Activated CD4-positive, alpha-beta T cell treated with anti-CD3 and anti-CD28 coated beads for 1 hour (primary cell): ENCODE measurements around the gene RNASE7.
A peak's percentile ranks its signal among the peaks of the same experiment; 100 is the strongest.

Experiments used
- DNase-seq: peaks from one replicate; pipeline ENCODE4 v3.0.0-alpha.2; 2020

The RNASE7 gene

DNA sequence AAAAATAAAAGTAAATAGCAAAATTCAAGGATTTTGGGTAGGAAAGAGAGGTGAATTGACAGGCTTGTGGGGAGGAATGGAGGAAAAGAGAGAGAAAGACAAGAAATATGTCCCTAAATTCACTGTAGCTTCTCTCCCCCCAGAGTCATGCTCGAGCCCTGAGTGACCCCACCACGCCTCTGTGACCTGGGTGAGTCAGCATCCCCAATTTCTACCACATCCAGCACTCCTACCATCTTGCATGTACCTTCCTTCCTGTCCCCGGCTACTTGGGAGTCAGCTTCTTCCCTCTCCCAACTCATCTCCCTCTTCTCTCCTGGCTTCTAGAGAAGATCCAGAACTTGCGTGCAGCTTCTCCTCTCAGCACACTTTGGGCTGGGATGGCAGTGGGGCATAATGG, 46.5 kb downstream of the RNASE7 start:
- no peak for DNase-seq

DNA sequence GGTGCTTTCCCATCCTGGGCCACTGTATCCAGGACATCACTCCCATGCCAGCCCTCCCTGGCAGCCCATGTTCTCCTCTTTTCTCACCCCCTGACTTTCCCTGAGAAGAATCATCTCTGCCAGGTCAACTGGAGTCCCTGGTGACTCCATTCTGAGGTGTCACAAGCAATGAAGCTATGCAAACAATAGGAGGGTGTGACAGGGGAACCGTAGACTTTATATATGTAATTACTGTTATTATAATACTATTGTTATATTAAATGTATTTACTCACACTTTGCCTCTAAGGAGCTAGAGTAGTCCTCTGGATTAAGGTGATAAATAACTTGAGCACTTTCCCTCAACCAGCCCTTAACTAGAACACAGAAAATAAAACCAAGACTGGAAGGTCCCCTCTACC, 47.1 kb downstream of the RNASE7 start:
- DNase-seq, result no peak

DNA sequence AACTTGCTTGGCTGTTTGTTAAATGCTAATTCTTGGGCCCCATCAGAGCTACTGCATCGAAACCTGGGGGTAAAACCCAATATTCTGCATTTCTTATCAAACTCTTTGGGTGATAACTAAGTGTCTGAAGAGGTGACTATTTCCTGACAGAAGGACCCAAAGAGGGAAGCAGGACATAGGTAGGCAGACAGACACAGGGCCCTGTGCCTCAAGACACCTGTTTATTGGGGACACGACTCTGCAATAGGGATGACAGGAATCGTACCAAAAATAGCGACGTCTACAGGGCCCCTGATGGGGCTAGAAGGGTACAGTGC, 47.7 kb downstream of the RNASE7 start:
- DNase-seq, result no peak

DNA sequence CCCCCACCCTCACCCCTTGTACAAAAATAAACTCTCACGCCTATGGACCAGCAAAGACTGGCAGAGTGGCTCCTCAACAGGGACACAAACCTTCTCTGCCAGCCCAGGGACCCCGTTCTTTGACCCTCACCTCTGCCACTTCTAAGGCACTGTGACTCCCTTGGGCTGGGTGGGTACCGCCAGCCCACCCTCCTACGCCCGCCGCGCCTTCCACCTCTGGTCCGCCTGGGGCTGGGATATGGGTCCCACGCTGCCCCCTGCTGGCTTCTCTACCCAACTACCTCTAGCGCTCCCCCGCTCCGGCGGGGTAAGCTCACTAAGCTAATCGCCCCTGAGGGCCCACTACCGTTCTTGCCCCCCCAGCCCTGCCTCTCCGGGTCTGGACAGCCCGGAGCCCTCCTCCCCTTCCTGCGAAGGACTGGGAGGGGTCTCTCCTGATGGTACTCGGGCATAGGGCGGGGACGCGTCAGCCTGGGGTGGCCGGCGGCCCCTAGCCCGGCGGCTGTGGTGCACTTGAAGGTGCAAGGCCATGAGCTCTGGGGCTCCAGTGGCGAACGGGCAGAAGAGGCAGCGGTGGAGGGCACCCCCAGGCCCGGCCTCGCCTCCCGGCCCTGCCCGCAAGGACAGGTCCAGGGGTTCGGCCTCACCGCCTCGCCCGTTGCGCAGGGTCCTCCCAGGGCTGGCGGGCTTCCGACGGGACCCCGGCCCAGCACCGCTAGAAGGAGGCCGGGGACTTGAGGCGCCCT, 48.2 kb downstream of the RNASE7 start:
- no peak for DNase-seq

DNA sequence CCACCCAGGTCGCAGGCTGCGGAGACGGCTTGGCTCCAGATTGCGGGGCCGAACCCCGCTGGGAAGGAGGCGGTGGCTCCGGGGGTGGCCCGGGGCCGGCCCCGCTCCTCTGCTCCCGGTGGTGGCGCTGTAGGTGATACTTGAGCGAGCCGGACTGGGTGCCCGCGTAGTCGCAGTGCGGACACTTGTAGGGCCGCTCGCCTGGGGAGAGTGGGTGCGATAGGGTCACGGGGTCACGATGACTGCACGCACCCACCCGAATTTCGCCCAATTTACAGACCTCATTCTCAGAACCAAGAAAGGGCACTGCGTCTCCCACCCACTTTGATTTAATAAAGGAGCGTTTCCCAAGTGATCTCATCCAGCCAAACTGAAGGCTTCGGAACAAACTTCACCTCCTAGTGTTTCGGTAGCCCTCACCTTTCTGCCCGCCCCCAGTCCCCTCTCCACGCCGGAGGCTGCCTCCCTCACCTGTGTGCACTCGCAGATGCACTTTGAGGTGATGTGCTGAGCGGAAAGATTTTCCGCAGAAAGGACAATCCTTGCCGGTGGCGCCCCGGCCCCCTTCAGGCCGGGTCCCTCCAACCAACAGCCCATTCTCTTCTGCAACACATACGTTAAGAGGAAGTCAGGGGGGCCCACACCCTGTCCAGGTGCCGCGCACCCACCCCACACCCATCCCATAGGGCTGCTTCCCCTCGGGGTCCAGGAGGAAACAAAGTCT, 48.9 kb downstream of the RNASE7 start:
- DNase-seq, result no peak

DNA sequence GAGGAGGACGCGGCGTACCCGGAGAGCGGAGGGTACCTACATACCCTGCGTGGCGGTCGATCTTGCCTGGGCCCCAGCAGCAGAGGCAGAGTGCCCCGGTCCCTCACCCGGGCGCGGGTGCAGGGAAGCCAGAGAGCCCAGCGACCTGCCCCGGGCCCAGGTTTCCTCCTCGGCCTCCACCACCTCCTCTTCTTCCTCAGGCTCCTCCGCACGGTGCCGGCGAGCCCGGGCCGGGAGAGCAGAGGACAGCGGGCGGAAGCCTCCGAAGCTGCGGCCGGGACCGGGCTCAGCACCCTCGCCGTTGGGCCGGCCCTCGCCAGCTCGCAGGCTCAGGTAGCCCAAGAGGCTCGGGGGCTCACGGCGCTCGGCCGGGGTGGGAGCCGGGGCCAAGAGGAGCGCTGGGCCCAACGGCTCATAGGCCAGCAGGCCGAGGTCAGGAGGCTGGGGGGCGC, 49.7 kb downstream of the RNASE7 start:
- no peak for DNase-seq

DNA sequence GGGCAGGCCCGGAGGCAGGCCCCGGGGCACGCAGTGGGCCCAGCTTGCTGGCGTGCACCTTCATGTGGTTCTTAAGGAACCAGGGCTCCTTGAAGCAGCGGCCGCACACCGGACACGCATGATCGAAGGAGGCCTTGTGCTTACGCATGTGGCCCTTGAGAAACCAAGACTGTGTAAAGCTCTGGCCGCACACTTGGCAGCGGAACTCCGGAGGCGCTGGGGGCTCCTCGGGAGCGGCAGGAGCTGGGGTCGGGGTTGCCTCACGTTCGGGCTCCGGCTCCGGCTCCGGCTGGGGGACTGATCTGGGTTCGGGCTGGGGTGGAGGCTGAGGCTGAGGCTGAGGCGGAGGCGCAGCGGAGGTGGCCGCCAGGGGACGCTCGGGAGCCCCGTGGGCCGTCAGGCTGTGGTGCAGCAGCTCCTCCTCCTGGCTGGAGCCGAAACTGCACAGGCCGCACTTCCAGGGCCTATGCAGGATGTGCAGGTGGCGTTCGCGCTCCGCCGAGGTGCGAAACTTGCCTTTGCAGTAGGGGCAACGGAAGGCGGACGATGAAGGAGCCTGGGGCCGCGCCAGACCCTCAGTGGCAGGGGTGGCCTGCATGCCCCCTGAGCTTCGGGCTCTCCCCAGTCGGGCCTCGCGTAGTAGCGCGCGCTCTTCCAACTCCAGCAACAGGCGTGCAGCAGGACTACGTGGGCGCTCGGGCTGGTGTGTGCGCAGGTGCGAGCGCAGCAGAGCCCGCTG, 50.3 kb downstream of the RNASE7 start:
- DNase-seq, result peak; percentile 87

DNA sequence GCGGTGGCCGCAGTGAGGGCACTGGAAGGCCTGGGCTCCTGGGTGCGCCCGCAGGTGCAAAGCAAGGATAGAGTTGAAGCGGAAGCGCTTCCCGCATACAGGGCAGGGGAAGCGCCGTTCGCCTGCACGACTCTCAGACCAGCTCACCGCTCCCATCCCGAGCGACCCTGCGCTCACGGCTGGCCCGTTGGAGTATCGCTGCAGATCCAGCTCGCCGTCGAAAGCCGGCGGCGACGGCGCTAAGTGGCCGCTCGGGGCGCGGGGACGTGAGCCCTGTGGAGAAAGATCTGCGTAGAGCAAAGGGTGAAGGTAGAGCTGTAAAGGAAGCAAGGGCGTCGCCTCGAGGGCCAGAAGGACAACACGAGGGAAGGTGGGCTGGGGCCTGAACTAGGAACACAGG, 50.9 kb downstream of the RNASE7 start:
- DNase-seq, result no peak
